C4-2B (cell line): ENCODE measurements around the gene TAS1R3.
A peak's percentile ranks its signal among the peaks of the same experiment; 100 is the strongest.

Experiments used
- H3K27ac ChIP-seq: fragments of 450-650 bp; 2 replicates; pipeline ENCODE4 v1.5.1; 2017
- CTCF ChIP-seq: fragments of 450-650 bp; conservative IDR thresholded peaks from 2 replicates; pipeline ENCODE4 v1.5.1; 2017; ENCODE audit warnings: mild to moderate bottlenecking
- ZFX ChIP-seq: fragments of 450-650 bp; IDR thresholded peaks from 2 replicates; pipeline ENCODE4 v1.6.1; 2017

Gene TAS1R3

GRCh38 chr1:1349256-1350012 is 18.4 kb downstream of the TAS1R3 start, which contains the start of gene DVL1:
Gene DVL1 (minus strand): TSS chr1:1349418. CDS start chr1:1349065, 353 bp downstream.
- TF ChIP-seq ZFX = peak; percentile 27; the same call in 1 of the 2 replicates
- peak; percentile 77 for TF ChIP-seq CTCF
- peak within 1 kb of the TSS; percentile 99 for H3K27ac ChIP-seq

GRCh38 chr1:1351511-1352427 is 20.7 kb downstream of the TAS1R3 start:
- TF ChIP-seq CTCF (no peak), ZFX (no peak)

GRCh38 chr1:1352786-1353388 is 21.8 kb downstream of the TAS1R3 start:
- H3K27ac ChIP-seq = peak overlapping the region; percentile 86
- TF ChIP-seq ZFX (no peak), CTCF (no peak)

More at GRCh38 chr1:1351511-1352427, 20.7 kb downstream of the TAS1R3 start:
- H3K27ac ChIP-seq = peak overlapping the region; percentile 86

GRCh38 chr1:1353389-1354151 is 22.5 kb downstream of the TAS1R3 start:
- TF ChIP-seq ZFX = no peak
- TF ChIP-seq CTCF = no peak
- peak overlapping the region; percentile 86 for H3K27ac ChIP-seq

GRCh38 chr1:1354271-1355247 is 23.5 kb downstream of the TAS1R3 start:
- peak; percentile 23; the same call in 1 of the 2 replicates for TF ChIP-seq ZFX
- no peak for TF ChIP-seq CTCF
- H3K27ac ChIP-seq = peak overlapping the region; percentile 86

GRCh38 chr1:1355416-1355815 is 24.3 kb downstream of the TAS1R3 start:
- TF ChIP-seq CTCF = no peak
- TF ChIP-seq ZFX = peak; percentile 27; the same call in 1 of the 2 replicates
- H3K27ac ChIP-seq = peak overlapping the region; percentile 86
